HEK293T (cell line): ENCODE data around the gene P2RY12.

Experiments used
- CTCF ChIA-PET: fragments of 350-600 bp; formaldehyde crosslinking; extraction: SDS; loops from one replicate; lab custom pipeline; 2021; ENCODE audit warnings: antibody characterized with exemption, inconsistent platforms; lab: Yijun Ruan, JAX
- POLR2A ChIA-PET: fragments of 350-600 bp; formaldehyde crosslinking; extraction: SDS; loops from one replicate; lab custom pipeline; 2020; ENCODE audit warnings: antibody characterized with exemption, inconsistent platforms; lab: Yijun Ruan, JAX
- DNase-seq: peaks from one replicate; pipeline ENCODE4 v3.0.0; 2012; ENCODE audit warnings: mixed read lengths; ENCODE audit errors: extremely low spot score
- ARNT ChIP-seq: fragments of 450-650 bp; IDR thresholded peaks from 2 replicates; pipeline ENCODE4 v1.6.1; 2017; ENCODE audit warnings: mild to moderate bottlenecking
- BHLHE40 ChIP-seq: fragments of 450-650 bp; IDR thresholded peaks from 2 replicates; pipeline ENCODE4 v1.6.1; 2016; ENCODE audit warnings: mild to moderate bottlenecking, moderate library complexity, borderline replicate concordance
- CTBP1 ChIP-seq: fragments of 450-650 bp; IDR thresholded peaks from 2 replicates; pipeline ENCODE4 v1.6.1; 2016; ENCODE audit warnings: borderline replicate concordance
- ELF4 ChIP-seq: fragments of 450-650 bp; IDR thresholded peaks from 2 replicates; pipeline ENCODE4 v1.6.1; 2017; ENCODE audit warnings: antibody characterized with exemption
- FOXA1 ChIP-seq: fragments of 450-650 bp; IDR thresholded peaks from 2 replicates; pipeline ENCODE4 v1.6.1; 2016; ENCODE audit warnings: mild to moderate bottlenecking
- FOXK2 ChIP-seq: fragments of 450-650 bp; IDR thresholded peaks from 2 replicates; pipeline ENCODE4 v1.6.1; 2016; ENCODE audit warnings: mild to moderate bottlenecking
- FOXM1 ChIP-seq: fragments of 450-650 bp; IDR thresholded peaks from 2 replicates; pipeline ENCODE4 v1.6.1; 2017; ENCODE audit warnings: mild to moderate bottlenecking, borderline replicate concordance
- HDGF ChIP-seq: fragments of 450-650 bp; IDR thresholded peaks from 2 replicates; pipeline ENCODE4 v1.6.1; 2017; ENCODE audit warnings: antibody characterized with exemption, borderline replicate concordance
- L3MBTL2 ChIP-seq: fragments of 450-650 bp; conservative IDR thresholded peaks from 2 replicates; pipeline ENCODE4 v1.6.1; 2016; ENCODE audit warnings: mild to moderate bottlenecking
- LEF1 ChIP-seq: fragments of 450-650 bp; IDR thresholded peaks from 2 replicates; pipeline ENCODE4 v1.6.1; 2017; ENCODE audit warnings: mild to moderate bottlenecking, borderline replicate concordance
- NFRKB ChIP-seq: fragments of 450-650 bp; IDR thresholded peaks from 2 replicates; pipeline ENCODE4 v1.6.1; 2016; ENCODE audit warnings: mild to moderate bottlenecking, moderate library complexity
- SP1 ChIP-seq: fragments of 450-650 bp; IDR thresholded peaks from 2 replicates; pipeline ENCODE4 v1.6.1; 2017
- SUZ12 ChIP-seq: fragments of 450-650 bp; IDR thresholded peaks from 2 replicates; pipeline ENCODE4 v1.6.1; 2016; ENCODE audit warnings: mild to moderate bottlenecking
- TARDBP ChIP-seq: fragments of 450-650 bp; IDR thresholded peaks from 2 replicates; pipeline ENCODE4 v1.6.1; 2016
- ZNF384 ChIP-seq: fragments of 450-650 bp; IDR thresholded peaks from 2 replicates; pipeline ENCODE4 v1.6.1; 2016
- TF ChIP-seq, protein P1 (sequence below): fragments of 450-650 bp; IDR thresholded peaks from 2 replicates; pipeline ENCODE4 v1.6.1; 2016

Gene P2RY12

GRCh38 chr3:151303751-151304150, 80.8 kb downstream of the P2RY12 start:
- ChIA-PET POLR2A (no interaction called here), CTCF (no interaction called here)
- TF ChIP-seq SUZ12, result no peak
- no peak for TF ChIP-seq SP1
- no peak for TF ChIP-seq CTBP1
- no peak for TF ChIP-seq HDGF
- no peak for TF ChIP-seq ELF4
- TF ChIP-seq, protein P1, sequence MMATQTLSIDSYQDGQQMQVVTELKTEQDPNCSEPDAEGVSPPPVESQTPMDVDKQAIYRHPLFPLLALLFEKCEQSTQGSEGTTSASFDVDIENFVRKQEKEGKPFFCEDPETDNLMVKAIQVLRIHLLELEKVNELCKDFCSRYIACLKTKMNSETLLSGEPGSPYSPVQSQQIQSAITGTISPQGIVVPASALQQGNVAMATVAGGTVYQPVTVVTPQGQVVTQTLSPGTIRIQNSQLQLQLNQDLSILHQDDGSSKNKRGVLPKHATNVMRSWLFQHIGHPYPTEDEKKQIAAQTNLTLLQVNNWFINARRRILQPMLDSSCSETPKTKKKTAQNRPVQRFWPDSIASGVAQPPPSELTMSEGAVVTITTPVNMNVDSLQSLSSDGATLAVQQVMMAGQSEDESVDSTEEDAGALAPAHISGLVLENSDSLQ, result no peak
- no peak for TF ChIP-seq FOXA1
- TF ChIP-seq L3MBTL2, result no peak
- TF ChIP-seq FOXK2, result no peak
- no peak for TF ChIP-seq LEF1
- no peak for TF ChIP-seq ZNF384
- TF ChIP-seq TARDBP, result no peak
- no peak for TF ChIP-seq NFRKB
- no peak for DNase-seq

- DNase-seq, result no peak
- CTCF ChIA-PET, result no interaction called here
- TF ChIP-seq, protein P1, result no peak
- TF ChIP-seq LEF1 (no peak), FOXK2 (no peak), FOXA1 (no peak), BHLHE40 (no peak), HDGF (no peak), ELF4 (no peak), ZNF384 (no peak), SUZ12 (no peak), CTBP1 (no peak), ARNT (no peak), FOXM1 (no peak), TARDBP (no peak), NFRKB (no peak), L3MBTL2 (no peak), SP1 (no peak)
- POLR2A ChIA-PET, result no interaction called here
Measured at GRCh38 chr3:151301787-151302186, 82.8 kb downstream of the P2RY12 start.

DNA sequence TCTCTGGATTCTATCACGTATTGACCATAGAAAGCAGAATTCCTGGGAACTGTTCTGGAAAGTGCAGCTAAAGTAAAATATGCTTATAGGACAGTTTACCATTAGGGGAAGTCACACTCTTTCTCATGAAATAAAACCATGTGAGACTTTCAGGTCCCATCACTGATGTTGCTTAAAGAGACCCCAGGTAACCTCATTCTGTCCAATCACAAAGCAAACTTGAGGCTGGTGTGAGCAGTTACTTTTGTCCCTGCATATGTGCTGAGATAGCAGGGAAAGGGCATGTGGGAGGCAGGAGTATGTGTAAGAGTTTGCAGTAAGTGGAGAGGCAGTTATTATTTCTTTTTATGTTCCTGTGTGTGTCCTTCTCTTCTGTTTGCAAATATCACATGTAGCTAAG, 84.0 kb downstream of the P2RY12 start:
- no peak for DNase-seq
- POLR2A ChIA-PET, result no interaction called here
- CTCF ChIA-PET, result no interaction called here
- TF ChIP-seq, protein P1, result no peak
- TF ChIP-seq BHLHE40 (no peak), ARNT (no peak)

DNA sequence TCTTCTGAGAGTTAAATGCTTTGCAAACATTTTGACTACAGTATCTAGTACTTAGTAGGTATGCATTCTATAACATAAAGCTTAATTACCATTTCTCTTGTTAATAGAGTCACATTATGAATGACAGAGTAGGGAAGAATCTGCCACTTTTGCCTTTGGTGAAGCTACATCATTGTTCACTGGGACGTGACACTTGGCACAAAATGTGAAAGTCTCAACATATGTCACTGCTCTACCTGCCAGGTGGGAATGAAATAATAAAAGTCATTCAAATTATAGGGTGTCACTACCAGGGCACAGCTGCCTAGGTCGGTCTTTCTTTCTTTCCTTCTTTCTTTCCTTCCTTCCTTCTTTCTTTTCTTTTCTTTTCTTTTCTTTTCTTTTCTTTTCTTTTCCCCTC, 85.5 kb downstream of the P2RY12 start:
- no peak for DNase-seq
- TF ChIP-seq LEF1, result no peak
- no peak for TF ChIP-seq ARNT
- no peak for TF ChIP-seq ZNF384
- TF ChIP-seq CTBP1, result no peak
- no peak for TF ChIP-seq L3MBTL2
- no peak for TF ChIP-seq HDGF
- TF ChIP-seq SUZ12, result no peak
- no peak for TF ChIP-seq FOXM1
- TF ChIP-seq BHLHE40, result no peak
- TF ChIP-seq FOXK2, result no peak
- TF ChIP-seq FOXA1, result no peak
- no peak for TF ChIP-seq NFRKB
- CTCF ChIA-PET, result no interaction called here
- POLR2A ChIA-PET, result no interaction called here

- ChIA-PET POLR2A (no interaction called here), CTCF (no interaction called here)
- no peak for DNase-seq
- TF ChIP-seq FOXM1 (no peak), TARDBP (no peak), ZNF384 (no peak), FOXA1 (no peak), HDGF (no peak), NFRKB (no peak), FOXK2 (no peak), CTBP1 (no peak), L3MBTL2 (no peak), ARNT (no peak), SP1 (no peak), LEF1 (no peak)
- TF ChIP-seq, protein P1, result no peak
Measured at GRCh38 chr3:151297429-151297828, 87.1 kb downstream of the P2RY12 start.

- TF ChIP-seq SUZ12, result no peak
- no peak for TF ChIP-seq L3MBTL2
- TF ChIP-seq ZNF384, result no peak
- no peak for TF ChIP-seq ARNT
- no peak for TF ChIP-seq LEF1
- no peak for TF ChIP-seq ELF4
- no peak for TF ChIP-seq SP1
- ChIA-PET CTCF (no interaction called here), POLR2A (no interaction called here)
- DNase-seq, result no peak
Measured at GRCh38 chr3:151296226-151296625, 88.3 kb downstream of the P2RY12 start.
